ENCODE data around the gene LRCH4. TPM values are rescaled to one million over a fixed set of nuclear protein-coding genes. Genes with fewer than 3 reads are reported as not detected.

LRCH4 gene
- polyA plus RNA-seq, 1 donor (not counting 4 experiments of a cell fraction or from before 2014, with no cell fraction given), result 4.9 TPM

- DNase-seq (ENCODE audit: low read depth, low spot score) (no peak), FAIRE-seq (no peak)
- no peaks in the 10 kb centered on the region for H3K4me1 ChIP-seq (ENCODE audit: control insufficient read depth, extremely low read depth, insufficient read depth, low read length)
- H3K4me3 ChIP-seq (ENCODE audit: control insufficient read depth in 2 of 3, extremely low read depth in 1 of 3, insufficient read depth in 2 of 3, low read depth in 1 of 3, low read length in 3 of 3), result no peak overlapping the region
- no peaks in the 10 kb centered on the region for H3K36me3 ChIP-seq (ENCODE audit: control insufficient read depth in 2 of 2, extremely low read depth in 1 of 2, insufficient read depth in 2 of 2, low read length in 2 of 2)
- TF ChIP-seq EZH2 (IDR thresholded peaks at IDR 0.05; ENCODE audit: low read length), result no peak
- TF ChIP-seq, protein P1, sequence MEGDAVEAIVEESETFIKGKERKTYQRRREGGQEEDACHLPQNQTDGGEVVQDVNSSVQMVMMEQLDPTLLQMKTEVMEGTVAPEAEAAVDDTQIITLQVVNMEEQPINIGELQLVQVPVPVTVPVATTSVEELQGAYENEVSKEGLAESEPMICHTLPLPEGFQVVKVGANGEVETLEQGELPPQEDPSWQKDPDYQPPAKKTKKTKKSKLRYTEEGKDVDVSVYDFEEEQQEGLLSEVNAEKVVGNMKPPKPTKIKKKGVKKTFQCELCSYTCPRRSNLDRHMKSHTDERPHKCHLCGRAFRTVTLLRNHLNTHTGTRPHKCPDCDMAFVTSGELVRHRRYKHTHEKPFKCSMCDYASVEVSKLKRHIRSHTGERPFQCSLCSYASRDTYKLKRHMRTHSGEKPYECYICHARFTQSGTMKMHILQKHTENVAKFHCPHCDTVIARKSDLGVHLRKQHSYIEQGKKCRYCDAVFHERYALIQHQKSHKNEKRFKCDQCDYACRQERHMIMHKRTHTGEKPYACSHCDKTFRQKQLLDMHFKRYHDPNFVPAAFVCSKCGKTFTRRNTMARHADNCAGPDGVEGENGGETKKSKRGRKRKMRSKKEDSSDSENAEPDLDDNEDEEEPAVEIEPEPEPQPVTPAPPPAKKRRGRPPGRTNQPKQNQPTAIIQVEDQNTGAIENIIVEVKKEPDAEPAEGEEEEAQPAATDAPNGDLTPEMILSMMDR (optimal IDR thresholded peaks at IDR 0.05 in 1 of 3, IDR thresholded peaks at IDR 0.05 in 1 of 3, conservative IDR thresholded peaks at IDR 0.05 in 1 of 3; ENCODE audit: extremely low read depth in 1 of 3, insufficient read depth in 2 of 3, low read length in 3 of 3), result no peak
- no peak overlapping the region for H3K9ac ChIP-seq (ENCODE audit: control insufficient read depth, extremely low read depth, insufficient read depth, low read length)
- H3K9me3 ChIP-seq (ENCODE audit: control insufficient read depth, low read depth, low read length), result no peaks in the 10 kb centered on the region
- dilution Hi-C loops (cut with MboI; ENCODE audit: extremely low pct_ligation_motif_present, low sequenced_read_pairs), result no loop called here
- H3K27me3 ChIP-seq (ENCODE audit: control insufficient read depth, extremely low read depth, insufficient read depth, low read length), result no peaks in the 10 kb centered on the region
- H3K4me2 ChIP-seq (ENCODE audit: control insufficient read depth, extremely low read depth, insufficient read depth, low read depth, low read length), result no peak overlapping the region
- H4K20me1 ChIP-seq (ENCODE audit: control insufficient read depth, extremely low read depth, insufficient read depth, low read length), result no peaks in the 10 kb centered on the region
- no peak overlapping the region for H2AFZ ChIP-seq (ENCODE audit: control insufficient read depth, low read length)
- no peak overlapping the region for H3K27ac ChIP-seq (ENCODE audit: control insufficient read depth, insufficient read depth, low read length)
- H3K79me2 ChIP-seq (ENCODE audit: control insufficient read depth, insufficient read depth, low read length), result no peaks in the 10 kb centered on the region
- H3K9me1 ChIP-seq (ENCODE audit: control insufficient read depth, extremely low read depth, insufficient read depth, low read length), result no peaks in the 10 kb centered on the region
These were observed 23.5 kb downstream of the LRCH4 start for GRCh38 chr7:100562195-100563099.

GRCh38 chr7:100561491-100562194 lies 24.3 kb downstream of the LRCH4 start:
- dilution Hi-C loops (cut with MboI; ENCODE audit: extremely low pct_ligation_motif_present, low sequenced_read_pairs), result no loop called here

More at GRCh38 chr7:100561491-100562194, 24.3 kb downstream of the LRCH4 start:
- no peak overlapping the region for H2AFZ ChIP-seq (ENCODE audit: control insufficient read depth, low read length)
- no peak for TF ChIP-seq EZH2 (IDR thresholded peaks at IDR 0.05; ENCODE audit: low read length)
- TF ChIP-seq, protein P1 (optimal IDR thresholded peaks at IDR 0.05 in 1 of 3, IDR thresholded peaks at IDR 0.05 in 1 of 3, conservative IDR thresholded peaks at IDR 0.05 in 1 of 3; ENCODE audit: extremely low read depth in 1 of 3, insufficient read depth in 2 of 3, low read length in 3 of 3), result no peak
- no peaks in the 10 kb centered on the region for H3K27me3 ChIP-seq (ENCODE audit: control insufficient read depth, extremely low read depth, insufficient read depth, low read length)
- no peaks in the 10 kb centered on the region for H3K36me3 ChIP-seq (ENCODE audit: control insufficient read depth in 2 of 2, extremely low read depth in 1 of 2, insufficient read depth in 2 of 2, low read length in 2 of 2)
- H4K20me1 ChIP-seq (ENCODE audit: control insufficient read depth, extremely low read depth, insufficient read depth, low read length), result no peaks in the 10 kb centered on the region
- H3K4me1 ChIP-seq (ENCODE audit: control insufficient read depth, extremely low read depth, insufficient read depth, low read length), result no peaks in the 10 kb centered on the region
- no peaks in the 10 kb centered on the region for H3K9me1 ChIP-seq (ENCODE audit: control insufficient read depth, extremely low read depth, insufficient read depth, low read length)
- H3K27ac ChIP-seq (ENCODE audit: control insufficient read depth, insufficient read depth, low read length), result no peak overlapping the region
- no peak overlapping the region for H3K9ac ChIP-seq (ENCODE audit: control insufficient read depth, extremely low read depth, insufficient read depth, low read length)
- FAIRE-seq, result no peak
- H3K4me3 ChIP-seq (ENCODE audit: control insufficient read depth in 2 of 3, extremely low read depth in 1 of 3, insufficient read depth in 2 of 3, low read depth in 1 of 3, low read length in 3 of 3), result no peak overlapping the region
- no peaks in the 10 kb centered on the region for H3K9me3 ChIP-seq (ENCODE audit: control insufficient read depth, low read depth, low read length)
- no peaks in the 10 kb centered on the region for H3K79me2 ChIP-seq (ENCODE audit: control insufficient read depth, insufficient read depth, low read length)
- no peak for DNase-seq (ENCODE audit: low read depth, low spot score)
- H3K4me2 ChIP-seq (ENCODE audit: control insufficient read depth, extremely low read depth, insufficient read depth, low read depth, low read length), result no peak overlapping the region

Data from keratinocyte (primary cell).